ENCODE measurements around the gene BMPR1A.

Gene BMPR1A

DNA sequence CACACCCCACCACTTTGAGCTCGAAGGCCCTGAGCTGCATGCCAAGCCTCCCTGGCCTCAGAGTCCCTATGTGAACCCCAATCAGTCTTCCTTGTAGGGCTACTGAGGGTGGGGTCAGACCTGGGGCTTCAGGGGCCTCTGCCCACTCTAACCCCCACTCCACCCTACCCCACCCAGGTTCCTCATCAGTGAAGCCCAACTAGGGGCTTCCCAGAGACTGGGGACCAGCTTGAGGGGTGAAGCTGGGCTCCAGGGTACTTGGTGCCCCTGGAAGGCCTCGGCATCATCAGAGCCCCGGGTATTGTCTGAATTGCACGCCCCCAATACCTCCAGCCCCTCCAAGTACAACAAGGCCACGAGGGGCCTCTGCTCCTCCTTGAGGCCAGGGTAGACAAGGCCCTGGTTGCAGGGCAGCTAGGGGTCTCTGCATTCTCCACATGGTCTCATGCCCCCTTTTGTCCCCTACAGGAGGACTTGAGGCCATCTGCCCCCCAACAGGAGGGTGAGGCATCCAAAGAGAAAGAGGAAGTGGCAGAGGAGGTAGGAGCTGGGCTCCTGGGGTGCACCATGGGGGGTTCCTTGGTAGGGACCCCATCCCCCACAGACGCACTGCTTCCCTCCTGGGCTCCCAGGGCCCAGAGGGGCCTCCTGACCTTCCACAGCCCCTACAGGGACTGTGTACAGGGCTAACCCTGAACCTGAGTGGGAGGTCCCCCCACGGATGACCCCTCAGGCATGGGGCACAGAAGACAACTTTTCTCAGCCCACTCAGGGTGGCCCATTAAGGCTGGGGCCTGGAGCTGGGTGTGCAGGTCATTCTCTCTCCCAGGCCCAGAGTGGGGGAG, 205.9 kb downstream of the BMPR1A start:
- no peak overlapping the region for H3K27ac ChIP-seq

GRCh38 chr10:86962981-86963310, 206.5 kb downstream of the BMPR1A start:
- H3K27ac ChIP-seq, result no peak overlapping the region
- TF ChIP-seq, protein P1, sequence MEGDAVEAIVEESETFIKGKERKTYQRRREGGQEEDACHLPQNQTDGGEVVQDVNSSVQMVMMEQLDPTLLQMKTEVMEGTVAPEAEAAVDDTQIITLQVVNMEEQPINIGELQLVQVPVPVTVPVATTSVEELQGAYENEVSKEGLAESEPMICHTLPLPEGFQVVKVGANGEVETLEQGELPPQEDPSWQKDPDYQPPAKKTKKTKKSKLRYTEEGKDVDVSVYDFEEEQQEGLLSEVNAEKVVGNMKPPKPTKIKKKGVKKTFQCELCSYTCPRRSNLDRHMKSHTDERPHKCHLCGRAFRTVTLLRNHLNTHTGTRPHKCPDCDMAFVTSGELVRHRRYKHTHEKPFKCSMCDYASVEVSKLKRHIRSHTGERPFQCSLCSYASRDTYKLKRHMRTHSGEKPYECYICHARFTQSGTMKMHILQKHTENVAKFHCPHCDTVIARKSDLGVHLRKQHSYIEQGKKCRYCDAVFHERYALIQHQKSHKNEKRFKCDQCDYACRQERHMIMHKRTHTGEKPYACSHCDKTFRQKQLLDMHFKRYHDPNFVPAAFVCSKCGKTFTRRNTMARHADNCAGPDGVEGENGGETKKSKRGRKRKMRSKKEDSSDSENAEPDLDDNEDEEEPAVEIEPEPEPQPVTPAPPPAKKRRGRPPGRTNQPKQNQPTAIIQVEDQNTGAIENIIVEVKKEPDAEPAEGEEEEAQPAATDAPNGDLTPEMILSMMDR (conservative IDR thresholded peaks at IDR 0.05), result no peak
- TF ChIP-seq ZFX (IDR thresholded peaks at IDR 0.05), result no peak

More for the DNA sequence above, 205.9 kb downstream of the BMPR1A start:
- TF ChIP-seq, protein P1 (conservative IDR thresholded peaks at IDR 0.05), result no peak
- no peak for TF ChIP-seq ZFX (IDR thresholded peaks at IDR 0.05)

- TF ChIP-seq, protein P1 (conservative IDR thresholded peaks at IDR 0.05), result no peak
- no peak overlapping the region for H3K27ac ChIP-seq
These were observed 207.0 kb downstream of the BMPR1A start for GRCh38 chr10:86963341-86963919.

GRCh38 chr10:86964061-86964846, 207.8 kb downstream of the BMPR1A start:
- no peak overlapping the region for H3K27ac ChIP-seq

DNA sequence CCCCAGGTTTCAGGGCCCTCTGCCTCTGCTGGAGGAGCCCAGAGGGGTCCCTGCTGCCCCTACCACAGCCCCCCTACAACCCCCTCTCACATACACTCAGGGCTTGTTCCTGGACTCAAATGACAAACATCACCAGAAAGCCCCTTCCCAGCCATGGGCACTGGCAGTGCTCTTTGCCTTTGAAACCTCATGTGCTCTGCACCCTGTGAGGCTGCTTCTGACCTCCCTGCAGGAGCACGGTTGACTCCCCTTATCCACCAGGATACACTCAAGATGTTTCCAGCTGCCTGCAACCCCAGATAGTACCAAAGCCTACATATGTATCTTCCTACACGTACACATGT, 208.4 kb downstream of the BMPR1A start:
- no peak overlapping the region for H3K27ac ChIP-seq
- no peak for TF ChIP-seq ZFX (IDR thresholded peaks at IDR 0.05)
- TF ChIP-seq, protein P1 (conservative IDR thresholded peaks at IDR 0.05), result no peak

More at GRCh38 chr10:86964061-86964846, 207.8 kb downstream of the BMPR1A start:
- TF ChIP-seq, protein P1 (conservative IDR thresholded peaks at IDR 0.05), result no peak
- TF ChIP-seq ZFX (IDR thresholded peaks at IDR 0.05), result no peak

GRCh38 chr10:86965986-86966654, 209.7 kb downstream of the BMPR1A start:
- TF ChIP-seq, protein P1 (conservative IDR thresholded peaks at IDR 0.05), result no peak
- H3K27ac ChIP-seq, result no peak overlapping the region

All from C4-2B (cell line).